Gastroesophageal sphincter (tissue), 4 donors: ENCODE measurements around the gene HOXB7. TPM values are rescaled to one million over a fixed set of nuclear protein-coding genes. Genes with fewer than 3 reads are reported as not detected.

Experiments
- ATAC-seq: fragments of 150-250 bp; one replicate; pipeline ENCODE4 v1.9.1; 2016; ENCODE audit warnings: mild to moderate bottlenecking, moderate library complexity
- H3K27ac ChIP-seq, 4 donors: fragments of 200-600 bp; sonication (generic) in 3 of 4; 1 replicate in 3 of 4; 2 replicates in 1 of 4; pipeline ENCODE4 v1.5.1; 2016 to 2019
- H3K27me3 ChIP-seq: fragments of 200-600 bp; sonication (generic); one replicate; pipeline ENCODE4 v1.5.1; 2019
- H3K36me3 ChIP-seq, 2 donors: fragments of 200-600 bp; sonication (generic); one replicate each; pipeline ENCODE4 v1.5.1; 2019; ENCODE audit warnings: control low read depth in 1 of 2
- H3K4me1 ChIP-seq, 3 donors: fragments of 200-600 bp; sonication (generic); 1 replicate in 2 of 3; 2 replicates in 1 of 3; pipeline ENCODE4 v1.5.1; 2016 to 2019; ENCODE audit warnings: control low read depth in 2 of 3
- H3K4me3 ChIP-seq, 2 donors: fragments of 200-600 bp; sonication (generic); one replicate each; pipeline ENCODE4 v1.5.1; 2019; ENCODE audit warnings: mild to moderate bottlenecking in 1 of 2, moderate library complexity in 1 of 2
- H3K9me3 ChIP-seq, 3 donors: fragments of 200-600 bp; sonication (generic); one replicate each; pipeline ENCODE4 v1.5.1; 2017 to 2019; ENCODE audit warnings: control low read depth in 2 of 3
- EP300 ChIP-seq: sonication (generic); formaldehyde crosslinking; IDR thresholded peaks from one replicate; pipeline ENCODE4 v1.6.1; 2017; ENCODE audit warnings: antibody characterized with exemption, mild to moderate bottlenecking
- POLR2A ChIP-seq, 2 donors: fragments of 450-650 bp; IDR thresholded peaks; one replicate each; pipeline ENCODE4 v1.6.1; 2017; ENCODE audit warnings: antibody characterized with exemption in 2 of 2, mild to moderate bottlenecking in 2 of 2, moderate library complexity in 1 of 2
- POLR2AphosphoS5 ChIP-seq: sonication (generic); formaldehyde crosslinking; IDR thresholded peaks from one replicate; pipeline ENCODE4 v1.6.1; 2017; ENCODE audit warnings: antibody characterized with exemption
- WGBS, 2 donors: methylation state at CpG; one replicate each; pipeline ENCODE4 v1.1.5; 2018; ENCODE audit warnings: low coverage in 1 of 2; 5-methylcytosine and 5-hydroxymethylcytosine counted together
- total RNA-seq, 4 donors: library from RNA; depleted of rRNA; stranded (reverse); fragments of >200 nt; gene quantifications; one replicate each; pipeline ENCODE4 v1.1.0, GENCODE V29; 2016
- TF ChIP-seq, protein P1 (sequence below), 4 experiments: fragments of 200-600 bp in 2 of 4; fragments of 450-650 bp in 2 of 4; sonication (generic) in 1 of 4; IDR thresholded peaks; one replicate each; pipeline ENCODE4 v1.5.1; 2017 to 2019; ENCODE audit warnings: antibody characterized with exemption in 4 of 4, mild to moderate bottlenecking in 2 of 4, moderate library complexity in 2 of 4

Gene HOXB7
- total RNA-seq, 4 donors from 2014 or later = 0.78 to 8.9 (median 3.0) TPM

GRCh38 chr17:48589831-48590606 lies 20.8 kb downstream of the HOXB7 start, which contains the start of gene HOXB3:
TSS of gene HOXB3 (minus strand) at chr17:48590241. CDS start at chr17:48552474, 37,767 bp downstream.
- H3K36me3 ChIP-seq = no peaks in the 10 kb centered on the region
- 72 to 75% methylated on average over 5 to 16 of the region's 23 CpGs for whole genome bisulfite sequencing, 2 donors
- peak within 1 kb of the TSS in 1 of 2 donors; percentile 39 for H3K4me3 ChIP-seq
- no peak for ATAC-seq
- H3K27me3 ChIP-seq = peaks cover 28% of the 10 kb centered on the region
- peaks cover 0 to 57% (median 0%) of the 10 kb centered on the region in 3 donors for H3K4me1 ChIP-seq
- no peaks in the 10 kb centered on the region for H3K9me3 ChIP-seq
- peak; percentile 18 for TF ChIP-seq POLR2AphosphoS5
- TF ChIP-seq EP300 = no peak
- H3K27ac ChIP-seq = peak within 1 kb of the TSS in 2 of 4 donors; percentile 97 to 98

GRCh38 chr17:48589060-48589830 lies 21.6 kb downstream of the HOXB7 start:
- H3K27ac ChIP-seq = peak overlapping the region in 2 of 4 donors; percentile 97 to 98
- no peaks in the 10 kb centered on the region for H3K36me3 ChIP-seq
- H3K4me3 ChIP-seq = peak overlapping the region in 1 of 2 donors; percentile 39
- no peak for TF ChIP-seq POLR2AphosphoS5
- TF ChIP-seq, protein P1, sequence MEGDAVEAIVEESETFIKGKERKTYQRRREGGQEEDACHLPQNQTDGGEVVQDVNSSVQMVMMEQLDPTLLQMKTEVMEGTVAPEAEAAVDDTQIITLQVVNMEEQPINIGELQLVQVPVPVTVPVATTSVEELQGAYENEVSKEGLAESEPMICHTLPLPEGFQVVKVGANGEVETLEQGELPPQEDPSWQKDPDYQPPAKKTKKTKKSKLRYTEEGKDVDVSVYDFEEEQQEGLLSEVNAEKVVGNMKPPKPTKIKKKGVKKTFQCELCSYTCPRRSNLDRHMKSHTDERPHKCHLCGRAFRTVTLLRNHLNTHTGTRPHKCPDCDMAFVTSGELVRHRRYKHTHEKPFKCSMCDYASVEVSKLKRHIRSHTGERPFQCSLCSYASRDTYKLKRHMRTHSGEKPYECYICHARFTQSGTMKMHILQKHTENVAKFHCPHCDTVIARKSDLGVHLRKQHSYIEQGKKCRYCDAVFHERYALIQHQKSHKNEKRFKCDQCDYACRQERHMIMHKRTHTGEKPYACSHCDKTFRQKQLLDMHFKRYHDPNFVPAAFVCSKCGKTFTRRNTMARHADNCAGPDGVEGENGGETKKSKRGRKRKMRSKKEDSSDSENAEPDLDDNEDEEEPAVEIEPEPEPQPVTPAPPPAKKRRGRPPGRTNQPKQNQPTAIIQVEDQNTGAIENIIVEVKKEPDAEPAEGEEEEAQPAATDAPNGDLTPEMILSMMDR (IDR thresholded peaks at IDR 0.05) = no peak
- no peak for TF ChIP-seq POLR2A (IDR thresholded peaks at IDR 0.05)
- TF ChIP-seq EP300 = no peak
- H3K4me1 ChIP-seq = peaks cover 0 to 57% (median 0%) of the 10 kb centered on the region in 3 donors
- ATAC-seq = no peak
- 77 to 90% methylated on average over 1 to 4 of the region's 10 CpGs for WGBS, 2 donors
- no peaks in the 10 kb centered on the region for H3K9me3 ChIP-seq
- peaks cover 25% of the 10 kb centered on the region for H3K27me3 ChIP-seq

- peaks cover 25% of the 10 kb centered on the region for H3K27me3 ChIP-seq
These were observed 22.3 kb downstream of the HOXB7 start for GRCh38 chr17:48588528-48588927.

GRCh38 chr17:48588074-48588415 lies 22.8 kb downstream of the HOXB7 start:
- Histone ChIP-seq H3K9me3 (no peaks in the 10 kb centered on the region), H3K27ac (peak overlapping the region in 3 of 4 donors; percentile 42 to 98 (median 97)), H3K4me1 (peaks cover 0 to 59% (median under 1%) of the 10 kb centered on the region in 3 donors), H3K36me3 (no peaks in the 10 kb centered on the region), H3K4me3 (peak overlapping the region in 1 of 2 donors; percentile 39), H3K27me3 (peaks cover 25% of the 10 kb centered on the region)
- ATAC-seq = no peak
- TF ChIP-seq, protein P1 (IDR thresholded peaks at IDR 0.05) = no peak
- no peak for TF ChIP-seq POLR2AphosphoS5
- no peak for TF ChIP-seq POLR2A (IDR thresholded peaks at IDR 0.05)
- TF ChIP-seq EP300 = no peak
- 80% methylated on average over 1 of the region's 2 CpGs; no CpG with 5 or more reads in 1 of the 2 donors for WGBS, 2 donors

More at GRCh38 chr17:48588528-48588927, 22.3 kb downstream of the HOXB7 start:
- Histone ChIP-seq H3K36me3 (no peaks in the 10 kb centered on the region), H3K9me3 (no peaks in the 10 kb centered on the region), H3K4me3 (peak overlapping the region in 1 of 2 donors; percentile 39), H3K27ac (peak overlapping the region in 2 of 4 donors; percentile 97 to 98), H3K4me1 (peaks cover 0 to 59% (median 0%) of the 10 kb centered on the region in 3 donors)
- no peak for ATAC-seq
- 70 to 85% methylated on average over 2 of the region's 2 CpGs for WGBS, 2 donors
- TF ChIP-seq POLR2A (IDR thresholded peaks at IDR 0.05) = no peak
- TF ChIP-seq, protein P1 (IDR thresholded peaks at IDR 0.05) = no peak
- TF ChIP-seq POLR2AphosphoS5 = peak; percentile 39
